Raji (cell line): ENCODE measurements around the gene ZNF775.

Source experiments
- POLR2A ChIP-seq: IDR thresholded peaks from 2 replicates; pipeline ENCODE4 v1.6.1; 2011; ENCODE audit warnings: low read depth, low read length, control low read depth; ENCODE audit not compliant: insufficient read depth

ZNF775 gene

DNA sequence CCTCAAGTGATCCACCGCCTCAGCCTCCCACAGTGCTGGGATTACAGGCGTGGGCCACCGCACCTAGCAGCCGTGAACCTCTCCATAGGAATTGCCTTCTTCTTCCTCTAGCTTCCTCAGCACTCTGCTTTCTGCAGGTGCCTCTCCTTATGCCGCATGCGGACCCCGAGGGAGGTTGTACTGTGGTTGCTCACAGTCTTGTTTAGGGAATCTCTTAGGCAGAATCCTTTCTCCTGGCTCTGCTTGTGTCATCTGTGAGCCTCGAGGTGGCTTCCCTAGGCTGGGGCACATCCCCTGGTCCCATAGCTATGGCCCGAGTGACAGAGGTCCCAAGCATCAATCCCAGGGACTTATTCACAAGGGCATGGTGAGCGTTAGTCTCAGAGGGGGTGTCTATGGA is 38.1 kb downstream of the ZNF775 start:
- no peak for TF ChIP-seq POLR2A

DNA sequence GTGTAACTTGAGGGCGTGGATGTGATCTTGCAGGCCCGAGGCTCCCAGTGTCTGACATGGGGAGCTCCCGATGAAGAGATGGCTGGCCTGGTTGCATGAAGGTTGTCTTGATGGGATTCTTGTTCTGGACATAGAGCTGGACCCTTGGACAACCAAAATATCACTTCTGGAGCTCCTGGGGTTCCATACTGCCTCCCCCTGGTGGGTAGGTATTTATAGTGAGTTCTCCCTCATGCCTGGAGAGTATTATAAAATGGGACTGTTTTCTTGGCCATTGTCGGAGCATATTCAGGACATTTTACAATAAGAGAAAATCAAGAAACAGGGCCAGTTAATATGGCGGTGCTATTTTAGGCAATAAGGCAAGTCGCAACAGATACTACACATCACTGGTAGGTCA is 38.7 kb downstream of the ZNF775 start:
- no peak for TF ChIP-seq POLR2A

DNA sequence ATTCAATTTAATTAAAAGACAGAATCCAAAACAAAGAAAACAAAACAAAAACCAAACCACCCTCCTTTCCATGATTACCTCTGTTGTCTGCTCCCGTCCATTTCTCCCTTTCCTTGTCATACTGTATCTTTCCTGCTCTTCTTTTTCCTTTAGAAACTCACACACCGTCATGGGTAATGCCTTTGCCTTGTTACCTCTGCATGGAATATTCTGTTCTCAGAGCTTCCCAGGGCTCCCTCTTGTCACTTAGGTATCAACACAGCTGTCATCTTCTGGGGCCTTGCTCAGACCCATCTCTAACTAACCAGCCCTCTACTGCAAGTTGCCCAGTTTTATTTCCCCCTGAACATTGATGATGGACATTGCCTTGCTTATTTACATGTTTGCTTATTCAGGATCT is 41.1 kb downstream of the ZNF775 start:
- TF ChIP-seq POLR2A: no peak

DNA sequence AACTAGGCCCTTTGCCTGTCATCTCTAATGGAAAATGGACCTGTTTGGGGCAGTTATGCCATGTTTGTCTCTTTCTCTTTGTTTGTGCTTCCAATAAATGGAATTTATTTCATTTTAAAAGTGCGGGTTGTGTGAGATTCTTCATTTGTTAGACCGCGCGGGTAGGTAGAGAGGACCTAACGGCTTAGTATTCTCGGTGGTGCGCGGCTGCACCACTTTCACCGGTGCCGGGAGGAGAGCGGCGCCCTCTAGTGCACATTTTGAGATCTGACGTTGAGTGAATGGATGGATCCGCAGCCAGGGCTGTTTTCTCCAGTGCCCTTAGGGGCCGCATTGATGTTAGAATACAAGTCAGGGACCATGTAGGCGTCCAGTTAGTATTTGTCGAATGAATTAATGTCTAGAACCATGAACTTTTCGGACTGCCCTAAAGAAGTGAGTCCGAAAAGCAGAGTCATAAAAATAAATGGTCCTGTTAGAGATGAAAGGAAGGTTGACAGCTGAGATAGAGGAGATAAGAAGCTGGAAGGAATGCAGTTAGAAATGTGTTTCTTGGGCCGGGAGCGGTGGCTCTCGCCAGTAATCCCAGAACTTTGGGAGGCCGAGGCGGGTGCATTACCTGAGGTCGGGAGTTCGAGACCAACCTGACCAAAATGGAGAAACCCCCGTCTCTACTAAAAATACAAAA is 42.0 kb downstream of the ZNF775 start:
- no peak for TF ChIP-seq POLR2A

DNA sequence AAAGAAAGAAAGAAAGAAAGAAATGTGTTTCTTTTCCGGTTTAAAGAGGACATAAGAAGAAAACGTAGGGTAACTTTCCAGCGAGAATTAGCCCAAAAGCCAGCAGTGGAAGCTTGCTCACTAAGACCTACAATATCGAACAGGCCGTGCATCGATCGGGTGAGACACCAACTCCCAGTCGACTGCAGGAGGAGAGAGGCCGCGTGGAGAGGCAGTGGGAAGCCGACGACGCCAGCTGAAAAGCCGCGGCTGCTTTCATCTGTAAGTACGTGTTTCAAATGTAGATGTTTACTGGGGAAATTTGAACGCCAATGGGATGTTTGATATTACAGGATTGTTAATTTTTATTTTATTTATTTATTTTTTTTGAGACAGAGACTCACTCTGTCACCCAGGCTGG is 42.7 kb downstream of the ZNF775 start:
- TF ChIP-seq POLR2A: no peak

DNA sequence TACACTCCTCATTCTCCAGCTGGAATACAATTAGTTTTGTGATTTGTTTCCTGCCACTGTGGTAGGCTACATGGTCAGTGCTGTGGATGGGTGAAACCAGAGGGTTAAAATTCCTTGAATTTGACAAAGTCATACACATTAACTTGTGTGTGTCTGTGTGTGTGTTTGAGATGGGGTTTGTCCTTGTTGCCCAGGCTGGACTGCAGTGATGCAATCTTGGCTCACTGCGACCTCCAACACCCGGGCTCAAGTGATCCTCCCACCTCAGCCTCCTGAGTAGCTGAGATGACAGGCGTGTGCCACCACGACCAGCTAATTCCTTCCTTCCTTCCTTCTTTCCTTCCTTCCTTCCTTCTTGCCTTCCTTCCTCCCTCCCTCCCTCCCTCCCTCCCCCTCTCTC is 46.5 kb downstream of the ZNF775 start:
- no peak for TF ChIP-seq POLR2A

DNA sequence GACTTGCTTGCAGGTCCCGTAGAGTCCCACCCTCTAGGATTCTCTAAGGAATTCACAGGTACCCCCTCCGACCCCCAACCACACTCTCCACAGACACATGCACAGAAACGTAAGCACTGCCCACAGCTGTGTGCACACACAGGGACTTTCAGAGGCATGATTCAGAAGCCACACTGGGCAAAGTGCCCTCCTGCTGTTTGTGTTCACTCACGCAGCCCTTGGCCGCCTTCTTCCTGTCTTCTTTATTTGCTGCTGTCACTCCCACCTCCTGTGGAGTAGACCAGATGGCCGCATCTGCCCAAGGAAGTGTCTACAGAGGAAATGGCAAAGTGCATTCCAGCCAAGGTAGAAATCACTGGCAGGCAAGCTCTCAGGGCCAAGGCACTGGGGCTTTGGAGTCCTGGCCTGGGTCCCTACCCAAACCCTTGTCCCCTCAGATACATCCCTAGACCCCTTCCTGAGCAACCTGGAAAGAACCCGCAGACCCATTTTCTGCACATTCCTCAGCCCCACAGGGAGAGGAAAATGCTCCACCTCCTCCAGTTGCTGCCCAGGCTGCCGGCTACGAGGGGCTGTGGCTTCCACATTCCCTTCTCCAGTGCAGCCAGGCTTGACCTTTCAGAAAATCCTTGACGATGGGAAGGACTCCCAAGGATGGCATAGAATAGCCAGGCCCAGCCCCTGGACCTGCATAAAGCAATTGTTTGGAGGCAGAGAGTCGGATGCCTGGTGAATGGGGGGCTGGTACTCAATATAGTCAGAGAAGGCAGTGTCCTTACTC is 49.7 kb downstream of the ZNF775 start:
- TF ChIP-seq POLR2A: no peak

DNA sequence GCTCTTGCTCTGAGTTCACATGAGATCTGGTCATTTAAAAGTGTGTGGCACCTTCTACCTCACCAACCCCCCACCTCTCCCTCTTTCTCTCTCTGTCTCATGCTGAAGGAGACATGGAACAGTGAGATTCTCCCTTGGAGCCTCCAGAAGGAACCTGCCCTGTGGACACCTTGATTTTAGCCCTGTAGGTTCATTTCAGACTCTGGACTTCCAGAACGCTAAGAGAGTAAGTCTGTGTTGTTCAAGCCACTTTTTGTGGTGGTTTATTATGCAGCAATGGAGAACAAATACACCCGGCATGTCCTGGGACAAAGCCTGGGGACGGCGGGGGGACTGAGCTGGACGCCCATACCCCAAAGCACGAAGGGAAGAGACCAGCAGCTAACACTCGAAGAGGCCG is 50.6 kb downstream of the ZNF775 start:
- no peak for TF ChIP-seq POLR2A

DNA sequence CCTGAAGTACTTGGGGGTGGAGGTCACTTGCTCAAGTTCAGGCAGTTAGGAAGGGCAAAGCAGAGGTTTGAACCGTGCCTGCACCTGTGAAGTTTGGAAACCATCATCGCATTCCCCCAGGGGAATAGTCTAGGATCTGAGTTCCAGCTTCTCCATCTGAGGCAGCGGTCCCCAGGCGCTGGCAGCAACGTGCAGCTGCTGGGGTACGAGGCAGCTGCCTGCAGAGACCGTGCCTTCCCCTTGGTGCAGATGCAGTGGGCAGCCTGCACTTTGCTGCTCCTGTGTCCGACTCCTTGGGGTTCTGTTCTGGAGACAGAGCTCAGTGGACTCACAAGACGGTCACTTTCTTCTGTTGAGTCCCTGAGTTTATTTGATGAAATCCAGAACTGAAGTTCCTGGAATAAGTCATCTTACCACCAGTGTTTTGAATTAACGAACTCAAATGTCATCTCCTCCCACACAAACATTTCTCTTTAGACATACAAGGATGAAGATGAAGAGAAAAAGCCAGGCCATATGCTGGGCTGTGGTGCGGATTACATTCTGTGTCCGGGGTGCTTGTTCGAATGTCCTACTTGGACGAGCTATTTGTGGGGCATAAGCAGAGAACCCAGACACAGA is 51.4 kb downstream of the ZNF775 start:
- no peak for TF ChIP-seq POLR2A

DNA sequence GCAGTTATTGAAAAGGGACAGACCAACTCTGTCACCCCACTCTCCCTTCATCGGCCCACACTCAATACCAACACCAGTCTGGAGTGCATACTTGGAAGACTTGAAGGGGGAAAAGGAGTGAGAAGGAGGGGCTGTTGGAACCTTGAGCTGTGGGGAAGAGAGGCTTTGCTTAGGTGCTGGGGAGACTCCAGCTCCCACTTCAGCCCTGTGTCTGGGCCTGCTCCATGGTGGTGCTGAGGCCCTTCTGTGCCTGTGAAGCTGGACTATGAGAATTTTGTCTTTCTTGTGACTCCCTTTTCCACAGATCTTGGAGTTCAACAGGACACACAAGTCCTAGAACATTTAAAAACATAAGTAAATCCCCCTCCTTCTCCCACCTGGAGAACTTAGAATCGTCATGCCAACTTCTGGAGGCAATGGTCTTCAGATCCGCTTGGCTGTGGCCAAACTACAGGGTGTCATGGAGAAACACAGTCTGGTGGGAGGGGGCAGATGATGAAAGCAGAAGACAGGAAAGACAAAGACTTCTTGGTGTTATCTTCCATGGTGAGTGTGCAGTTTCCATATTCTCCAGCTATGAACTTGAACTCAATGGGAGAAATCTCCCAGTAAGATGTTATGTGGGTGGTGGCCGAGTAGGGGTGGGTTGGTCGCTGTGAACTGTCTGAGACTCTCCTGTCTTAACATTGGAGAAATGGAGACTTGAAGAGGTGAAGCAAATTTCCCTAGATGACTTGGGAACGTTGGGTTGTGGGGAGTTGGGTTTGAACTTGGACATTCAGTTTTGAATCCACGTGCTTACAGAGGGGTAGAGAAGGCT is 52.9 kb downstream of the ZNF775 start:
- TF ChIP-seq POLR2A: no peak

DNA sequence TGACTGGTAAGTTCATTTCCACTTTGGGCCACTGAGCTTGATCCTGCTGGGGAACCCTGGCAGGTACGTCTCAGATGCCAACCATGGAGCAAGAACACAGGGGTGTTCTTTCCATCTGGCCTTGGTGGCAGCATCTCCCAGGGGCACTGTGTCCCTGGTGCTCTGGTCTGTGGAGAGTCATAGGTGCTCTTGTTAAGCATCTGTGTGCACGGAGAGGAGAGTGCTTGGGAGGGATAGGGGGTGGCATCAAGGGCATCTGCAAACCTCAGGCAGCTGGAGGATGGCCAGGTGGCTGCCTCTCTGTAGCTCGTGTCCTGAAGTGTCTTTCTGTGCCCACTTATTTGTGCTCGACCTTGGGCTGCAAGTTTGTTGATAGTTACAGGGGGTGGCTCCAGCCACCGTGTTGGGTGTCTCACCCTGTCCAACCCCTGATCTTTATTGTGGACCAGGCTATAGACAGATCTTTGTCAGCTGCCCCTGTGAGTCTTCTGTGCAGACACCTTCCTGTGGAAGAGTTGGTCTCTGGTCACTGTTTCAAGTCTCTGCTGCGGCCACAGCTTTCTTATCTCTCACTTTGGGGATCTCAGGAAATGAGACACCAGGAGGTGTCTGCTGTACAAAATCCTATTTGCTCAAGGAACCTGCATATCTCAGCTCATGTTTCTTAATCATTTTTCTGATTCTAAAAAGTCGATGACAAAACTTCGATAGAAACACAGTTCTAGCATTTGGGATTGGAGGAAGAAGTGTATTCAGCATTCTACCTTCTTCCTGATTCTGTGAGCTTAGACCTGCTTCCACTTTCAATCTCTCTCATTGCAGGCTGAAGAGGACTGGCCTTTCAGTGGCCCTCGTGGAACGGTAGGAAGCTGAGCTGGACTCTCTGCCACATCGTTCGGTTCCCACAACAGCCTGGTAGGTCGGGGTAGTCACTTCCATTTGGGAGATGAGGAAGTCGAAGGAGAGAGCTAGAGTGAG is 54.1 kb downstream of the ZNF775 start:
- no peak for TF ChIP-seq POLR2A

DNA sequence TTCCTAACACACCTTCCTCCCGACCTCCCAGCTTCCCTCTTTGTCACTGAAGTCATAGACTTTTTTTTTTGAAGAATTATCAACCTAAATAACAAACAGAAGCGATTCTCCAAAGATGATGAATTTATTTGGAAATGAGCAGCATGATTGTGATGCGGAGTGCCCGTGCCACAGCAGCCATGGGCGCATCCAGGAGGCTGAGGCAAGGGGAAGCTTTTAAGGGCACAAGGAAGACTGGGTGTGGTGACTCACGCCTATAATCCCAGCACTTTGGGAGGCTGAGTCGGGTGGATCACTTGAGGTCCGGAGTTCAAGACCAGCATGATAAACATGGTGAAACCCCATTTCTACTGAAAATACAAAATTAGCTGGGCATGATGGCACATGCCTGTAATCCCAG is 55.1 kb downstream of the ZNF775 start:
- no peak for TF ChIP-seq POLR2A

DNA sequence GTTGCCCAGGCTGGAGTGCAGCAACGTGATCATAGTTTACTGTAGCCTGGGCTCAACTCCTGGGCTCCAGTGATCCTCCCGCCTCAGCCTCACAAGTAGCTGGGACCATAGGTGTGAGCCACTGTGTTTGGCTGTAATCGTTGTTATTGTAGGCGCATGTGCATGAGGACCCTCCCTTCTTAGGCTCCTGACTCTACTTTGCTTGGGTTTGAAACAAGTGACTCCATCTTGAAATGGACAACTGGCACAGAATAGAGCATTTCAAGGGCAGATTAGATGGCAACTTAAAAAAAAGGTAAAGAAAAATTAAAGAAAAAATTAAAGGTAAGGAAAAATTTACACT is 55.9 kb downstream of the ZNF775 start:
- TF ChIP-seq POLR2A: no peak

DNA sequence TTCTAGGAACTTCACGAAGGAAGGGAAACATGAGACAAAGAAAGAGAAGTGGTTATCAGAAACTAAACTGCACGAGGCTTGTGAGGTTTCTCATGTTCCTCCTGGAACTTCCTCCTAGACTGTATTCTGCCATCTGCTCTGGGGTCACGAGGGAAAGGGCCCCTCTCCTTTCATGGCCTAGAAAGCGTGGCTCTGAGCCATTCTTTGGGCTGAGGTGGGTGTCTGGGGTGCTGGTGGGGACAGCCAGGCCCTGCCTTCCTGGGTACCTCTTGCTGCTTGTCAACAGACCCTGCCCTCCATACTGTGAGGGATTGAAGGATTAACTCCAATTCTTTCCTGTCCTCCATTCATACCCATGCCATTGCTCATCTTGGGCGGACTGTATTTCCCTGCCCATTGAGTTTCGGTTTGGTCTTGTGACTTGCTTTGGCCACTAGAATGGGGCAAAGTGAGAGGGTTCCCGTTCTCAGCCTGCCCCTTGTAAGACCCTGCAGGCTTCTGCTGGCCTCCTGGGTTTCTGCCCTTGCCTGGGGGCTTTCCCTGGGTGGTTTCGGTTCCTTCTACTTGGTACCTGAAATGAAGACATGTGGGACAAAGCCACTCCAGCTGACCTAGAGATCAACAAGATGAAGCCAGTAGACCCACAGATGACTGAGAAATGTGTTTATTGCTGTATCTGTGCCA is 56.4 kb downstream of the ZNF775 start:
- TF ChIP-seq POLR2A: no peak
